GM12878 (cell line): Measurements from ENCODE around the gene NCBP3. TPM values are rescaled to one million over a fixed set of nuclear protein-coding genes. Genes with fewer than 3 reads are reported as not detected.

ENCODE experiments used
- ATAC-seq: fragments of 200-7000 bp; cut with Tn5 transposase; 3 replicates; pipeline ENCODE4 v1.9.1; 2020; ENCODE audit warnings: mild to moderate bottlenecking, moderate library complexity
- BruUV-seq: library from RNA; stranded (reverse); fragments of 400-500 nt; replicated peaks from 2 replicates; lab custom pipeline; 2021; lab: Mats Ljungman, UMichigan
- CTCF ChIA-PET: fragments of 300-600 bp; sonication (Branson Sonifier 250); formaldehyde crosslinking; extraction: SDS; loops from one replicate; lab custom pipeline; 2021; ENCODE audit warnings: inconsistent platforms; lab: Yijun Ruan, JAX
- POLR2A ChIA-PET: fragments of 350-600 bp; formaldehyde crosslinking; extraction: SDS; loops from one replicate; lab custom pipeline; 2021; ENCODE audit warnings: inconsistent platforms; lab: Charles Lee
- RAD21 ChIA-PET: fragments of 300-600 bp; sonication (Branson Sonifier 250); formaldehyde crosslinking; loops from one replicate; lab custom pipeline; 2023; ENCODE audit warnings: antibody characterized with exemption; ENCODE audit not compliant: unreplicated experiment; lab: Charles Lee
- SMC1A ChIA-PET: fragments of 300-600 bp; sonication (Branson Sonifier 250); formaldehyde crosslinking; loops from one replicate; lab custom pipeline; 2023; ENCODE audit not compliant: unreplicated experiment, uncharacterized antibody; lab: Charles Lee
- DNase-seq: peaks from one replicate; pipeline ENCODE4 v3.0.0-alpha.2; 2011; ENCODE audit warnings: low read depth, low spot score
- FAIRE-seq: peaks from 3 replicates; lab custom pipeline; 2011; peaks lifted over from hg19 to GRCh38; lab: Jason Lieb, UNC
- H2AFZ ChIP-seq: 2 replicates; pipeline ENCODE4 v1.6.0; 2011; ENCODE audit warnings: low read depth, low read length, control low read depth; ENCODE audit not compliant: control insufficient read depth
- H3K27ac ChIP-seq: 2 replicates; pipeline ENCODE4 v1.5.1; 2011; ENCODE audit warnings: control low read depth; ENCODE audit not compliant: control insufficient read depth, insufficient read depth
- H3K27me3 ChIP-seq, 2 experiments: replicated peaks in 1 of 2; 2 replicates each; pipeline versions ENCODE4 v1.6.0 to v1.6.1; 2011; ENCODE audit warnings: low read length in 1 of 2; ENCODE audit not compliant: control insufficient read depth in 2 of 2, insufficient read depth in 2 of 2
- H3K36me3 ChIP-seq, 2 experiments: 2 replicates each; pipeline ENCODE4 v1.5.1; 2011; ENCODE audit warnings: low read length in 1 of 2; ENCODE audit not compliant: control insufficient read depth in 2 of 2, insufficient read depth in 2 of 2
- H3K4me1 ChIP-seq: 2 replicates; pipeline ENCODE4 v1.6.1; 2011; ENCODE audit warnings: mild to moderate bottlenecking, low read length, moderate library complexity, mixed read lengths; ENCODE audit not compliant: control insufficient read depth, insufficient read depth
- H3K4me2 ChIP-seq: 2 replicates; pipeline ENCODE4 v1.6.0; 2011; ENCODE audit warnings: control low read depth; ENCODE audit not compliant: control insufficient read depth, insufficient read depth
- H3K4me3 ChIP-seq: fragments of 200-600 bp; sonication (generic); 2 replicates; pipeline ENCODE4 v1.5.1; 2016
- H3K79me2 ChIP-seq: 2 replicates; pipeline ENCODE4 v1.6.0; 2011; ENCODE audit warnings: low read length; ENCODE audit not compliant: control insufficient read depth, insufficient read depth
- H3K9ac ChIP-seq: 2 replicates; pipeline ENCODE4 v1.8.0; 2011; ENCODE audit warnings: low read length, control low read depth, mixed read lengths; ENCODE audit not compliant: control insufficient read depth, insufficient read depth
- H3K9me3 ChIP-seq: replicated peaks from 3 replicates; pipeline ENCODE4 v1.5.1; 2011; ENCODE audit warnings: mild to moderate bottlenecking, low read length; ENCODE audit not compliant: control insufficient read depth, insufficient read depth
- H4K20me1 ChIP-seq: 2 replicates; pipeline ENCODE4 v1.6.0; 2011; ENCODE audit not compliant: control insufficient read depth, insufficient read depth
- CTCF ChIP-seq, 3 experiments: IDR thresholded peaks in 2 of 3; conservative IDR thresholded peaks in 1 of 3; 2 replicates each; pipeline ENCODE4 v1.5.1; 2011; ENCODE audit warnings: low read depth in 3 of 3, low read length in 3 of 3, mild to moderate bottlenecking in 3 of 3, control low read depth in 2 of 3, moderate library complexity in 2 of 3, inconsistent platforms in 1 of 3, mixed read lengths in 1 of 3; ENCODE audit not compliant: control insufficient read depth in 2 of 3, insufficient read depth in 1 of 3; ENCODE audit errors: extremely low read depth in 1 of 3
- EED ChIP-seq: sonication (generic); IDR thresholded peaks from 2 replicates; pipeline ENCODE4 v1.6.1; 2016; ENCODE audit warnings: antibody characterized with exemption, low read depth
- IKZF1 ChIP-seq: fragments of 450-650 bp; conservative IDR thresholded peaks from 2 replicates; pipeline ENCODE4 v1.6.1; 2017; ENCODE audit warnings: antibody characterized with exemption, mild to moderate bottlenecking
- IKZF2 ChIP-seq, 2 experiments: fragments of 450-650 bp; IDR thresholded peaks; 2 replicates each; pipeline ENCODE4 v1.6.1; 2017; ENCODE audit warnings: mild to moderate bottlenecking in 2 of 2, moderate library complexity in 2 of 2
- RAD21 ChIP-seq: IDR thresholded peaks from 2 replicates; pipeline ENCODE4 v1.6.1; 2011; ENCODE audit warnings: mild to moderate bottlenecking, low read depth, low read length, moderate library complexity; ENCODE audit not compliant: insufficient read depth
- SMC3 ChIP-seq: IDR thresholded peaks from 2 replicates; pipeline ENCODE4 v1.6.1; 2011; ENCODE audit warnings: low read length, improper control_type of control experiment, borderline replicate concordance
- ZBTB4 ChIP-seq: fragments of 450-650 bp; formaldehyde crosslinking; IDR thresholded peaks from 2 replicates; pipeline ENCODE4 v1.4.0; 2022; ENCODE audit warnings: mild to moderate bottlenecking, moderate library complexity
- ZNF592 ChIP-seq: fragments of 450-650 bp; IDR thresholded peaks from 2 replicates; pipeline ENCODE4 v1.6.1; 2017; ENCODE audit warnings: mild to moderate bottlenecking, moderate library complexity
- whole genome bisulfite sequencing: methylation state at CpG from one replicate; pipeline ENCODE4 v1.1.6; 2016; ENCODE audit warnings: low lambda C conversion rate; ENCODE audit not compliant: insufficient replicate concordance, insufficient coverage; ENCODE audit errors: missing lambda C conversion rate; 5-methylcytosine and 5-hydroxymethylcytosine counted together
- in situ Hi-C: fragments of 300-500 bp; cut with MboI; formaldehyde crosslinking; loops from 9 replicates; pipeline ENCODE4 v1.14.3; 2018; ENCODE audit warnings: mixed read lengths
- intact Hi-C: fragments of 100-400 bp; cut with micrococcal nuclease; formaldehyde crosslinking; loops from one replicate; pipeline ENCODE4 v1.14.2; 2022; ENCODE audit not compliant: unreplicated experiment
- polyA plus RNA-seq, 11 experiments: library from polyadenylated mRNA; depleted of rRNA in 4 of 11; unstranded in 6 of 11; stranded (reverse) in 5 of 11; fragments of >200 nt; fragmentation: Nextera tagmentation in 4 of 11; fragmentation: Illumina TruSeq in 1 of 11; extraction: Ambion mirVana in 4 of 11; extraction: Trizol in 1 of 11; gene quantifications; 1 replicate in 1 of 11; 2 replicates in 10 of 11; pipeline versions ENCODE4 v1.2.1 to v1.2.3, GENCODE V29; 2011 to 2016; ENCODE audit warnings: inconsistent platforms in 2 of 11, missing spikeins in 2 of 11, low read depth in 1 of 11
- total RNA-seq, 4 experiments: library from RNA; depleted of rRNA in 3 of 4; stranded (reverse); fragments of >200 nt in 3 of 4; fragmentation: Illumina TruSeq in 1 of 4; extraction: Trizol in 1 of 4; gene quantifications; 2 replicates each; pipeline versions ENCODE4 v1.2.1 to v1.2.3, GENCODE V29; 2013 to 2021

The NCBP3 gene
- total and polyA plus RNA-seq, 10 of the 15 experiments (the other 5 are each of a cell fraction or from before 2014, with no cell fraction given): 5.2 to 32.0 (median 23.2) TPM

- no peak for DNase-seq
- Histone ChIP-seq H3K27ac (no peak overlapping the region), H3K9me3 (no peaks in the 10 kb centered on the region), H2AFZ (no peak overlapping the region), H3K4me3 (no peak overlapping the region), H3K27me3 (no peaks in the 10 kb centered on the region), H3K79me2 (no peaks in the 10 kb centered on the region), H3K4me1 (no peaks in the 10 kb centered on the region), H3K4me2 (no peak overlapping the region), H3K36me3 (peaks cover 4 to 12% of the 10 kb centered on the region in 2 experiments), H3K9ac (no peak overlapping the region), H4K20me1 (no peaks in the 10 kb centered on the region)
- ChIA-PET POLR2A (interaction anchor here (0.7 to 3.3 kb wide), 2 partner anchors 89 to 91 kb away, joined by 3 to 14 read pairs; no protein-coding TSS in a partner anchor), SMC1A (interaction anchor here (0.6 to 7.5 kb wide), 21 partner anchors 9 to 246 kb away, joined by 3 to 255 read pairs (median 5); no protein-coding TSS in a partner anchor), CTCF (interaction anchor here (0.6 to 10.1 kb wide), 18 partner anchors 11 to 224 kb away, joined by 3 to 371 read pairs (median 12); partner anchors contain the start of gene NCBP3), RAD21 (interaction anchor here (0.7 to 6.7 kb wide), 13 partner anchors 19 to 249 kb away, joined by 3 to 191 read pairs (median 4); partner anchors contain the start of genes CTNS, HASPIN, NCBP3 and SHPK)
- WGBS: 34% methylated on average over 6 of the region's 6 CpGs
- intact Hi-C loops (loop anchor here (1.0 to 2.0 kb wide), 2 partner anchors 90 to 144 kb away; no protein-coding TSS in a partner anchor), in situ Hi-C loops (no loop called here)
- ATAC-seq: peak; percentile 65
- FAIRE-seq: peak; percentile 31
- no TSS peak for BruUV-seq
- TF ChIP-seq RAD21: peak; percentile 90
- no peak for TF ChIP-seq ZNF592
- TF ChIP-seq ZBTB4 (CRISPR knock-in tag): no peak
- TF ChIP-seq CTCF (IDR thresholded peaks at IDR 0.05 in 2 of 3, conservative IDR thresholded peaks at IDR 0.05 in 1 of 3; ENCODE audit: control insufficient read depth in 2 of 3, extremely low read depth in 1 of 3, insufficient read depth in 1 of 3, low read depth in 3 of 3, low read length in 3 of 3): peak; percentile 82 to 85 (median 82)
- TF ChIP-seq IKZF2 (IDR thresholded peaks at IDR 0.05): peak; percentile 56 to 72; a peak in 3 of 4 replicates
- TF ChIP-seq SMC3: peak; percentile 97
- TF ChIP-seq EED: peak; percentile 43; the same call in 1 of the 2 replicates
- peak; percentile 65; the same call in 1 of the 2 replicates for TF ChIP-seq IKZF1
These were observed 18.8 kb downstream of the NCBP3 start for GRCh38 chr17:3827124-3827773.
